Smooth muscle cell (in vitro differentiated cells): ENCODE results near the gene KBTBD12. TPM values are rescaled to one million over a fixed set of nuclear protein-coding genes. Genes with fewer than 3 reads are reported as not detected.
A peak's percentile ranks its signal among the peaks of the same experiment; 100 is the strongest.

Experiments used
- DNase-seq: peaks from one replicate; lab custom pipeline; 2025; ENCODE audit not compliant: unreplicated experiment; lab: John Stamatoyannopoulos, UW
- H2AFZ ChIP-seq: fragments of 200-600 bp; sonication (generic); 2 replicates; pipeline ENCODE4 v1.6.0; 2016; ENCODE audit warnings: antibody characterized with exemption, low read depth, mild to moderate bottlenecking
- H3F3A ChIP-seq: fragments of 200-600 bp; sonication (generic); 2 replicates; pipeline ENCODE4 v1.6.0; 2017; ENCODE audit warnings: antibody characterized with exemption, low read depth
- H3K27ac ChIP-seq: fragments of 200-600 bp; sonication (generic); 2 replicates; pipeline ENCODE4 v1.5.1; 2016; ENCODE audit warnings: low read depth, mild to moderate bottlenecking
- H3K27me3 ChIP-seq: fragments of 200-600 bp; sonication (generic); 2 replicates; pipeline ENCODE4 v1.6.1; 2016; ENCODE audit warnings: low read depth, mild to moderate bottlenecking
- H3K36me3 ChIP-seq: fragments of 200-600 bp; sonication (generic); 2 replicates; pipeline ENCODE4 v1.5.1; 2016; ENCODE audit warnings: low read depth
- H3K4me1 ChIP-seq: fragments of 200-600 bp; sonication (generic); 2 replicates; pipeline ENCODE4 v1.5.1; 2016; ENCODE audit warnings: low read depth
- H3K4me2 ChIP-seq: fragments of 200-600 bp; sonication (generic); 2 replicates; pipeline ENCODE4 v1.6.0; 2016; ENCODE audit warnings: mild to moderate bottlenecking
- H3K4me3 ChIP-seq: fragments of 200-600 bp; sonication (generic); 2 replicates; pipeline ENCODE4 v1.5.1; 2016; ENCODE audit warnings: mild to moderate bottlenecking
- H3K79me2 ChIP-seq: fragments of 200-600 bp; sonication (generic); 2 replicates; pipeline ENCODE4 v1.6.0; 2016; ENCODE audit warnings: low read depth, mild to moderate bottlenecking
- H3K9ac ChIP-seq: fragments of 200-600 bp; sonication (generic); 2 replicates; pipeline ENCODE4 v1.6.0; 2016; ENCODE audit warnings: low read depth
- H3K9me3 ChIP-seq: fragments of 200-600 bp; sonication (generic); replicated peaks from 2 replicates; pipeline ENCODE4 v1.5.1; 2016; ENCODE audit warnings: low read depth
- H4K20me1 ChIP-seq: fragments of 200-600 bp; sonication (generic); 2 replicates; pipeline ENCODE4 v1.6.0; 2016; ENCODE audit warnings: low read depth
- CTCF ChIP-seq: fragments of 200-600 bp; sonication (generic); IDR thresholded peaks from 2 replicates; pipeline ENCODE4 v1.5.1; 2017; ENCODE audit warnings: borderline replicate concordance, mild to moderate bottlenecking, antibody characterized with exemption; ENCODE audit not compliant: insufficient read depth, poor library complexity, severe bottlenecking
- WGBS: methylation state at CpG from one replicate; pipeline ENCODE4 v1.1.7; 2016; ENCODE audit warnings: low lambda C conversion rate; 5-methylcytosine and 5-hydroxymethylcytosine counted together
- polyA plus RNA-seq: library from polyadenylated mRNA; unstranded; fragments of >200 nt; fragmentation: Nextera tagmentation; extraction: Ambion mirVana; gene quantifications from 2 replicates; pipeline ENCODE4 v1.2.1, GENCODE V29; 2016
- total RNA-seq: library from RNA; depleted of rRNA; stranded (reverse); fragments of >200 nt; gene quantifications from 2 replicates; pipeline ENCODE4 v1.2.3, GENCODE V29; 2014

The KBTBD12 gene
- total and polyA plus RNA-seq, 2 experiments from 2014 or later: not detected

- Histone ChIP-seq H3F3A (peaks cover 5% of the 10 kb centered on the region), H3K4me2 (peak overlapping the region; percentile 9), H3K36me3 (no peaks in the 10 kb centered on the region), H2AFZ (peak overlapping the region; percentile 29), H3K4me3 (no peak overlapping the region), H3K9ac (no peak overlapping the region), H3K4me1 (no peaks in the 10 kb centered on the region), H3K27me3 (no peaks in the 10 kb centered on the region), H3K9me3 (no peaks in the 10 kb centered on the region), H4K20me1 (no peaks in the 10 kb centered on the region), H3K27ac (peak overlapping the region; percentile 31), H3K79me2 (no peaks in the 10 kb centered on the region)
- no peak for DNase-seq
- WGBS: 74% methylated on average over 6 of the region's 6 CpGs
- TF ChIP-seq CTCF: no peak
These were observed 38.3 kb downstream of the KBTBD12 start for GRCh38 chr3:127953091-127954035.

GRCh38 chr3:127954640-127955039 lies 39.6 kb downstream of the KBTBD12 start:
- WGBS: 41% methylated on average over 6 of the region's 6 CpGs
- no peaks in the 10 kb centered on the region for H3K36me3 ChIP-seq
- peak overlapping the region; percentile 48 for H2AFZ ChIP-seq
- TF ChIP-seq CTCF: no peak
- no peaks in the 10 kb centered on the region for H3K27me3 ChIP-seq
- H3K4me3 ChIP-seq: no peak overlapping the region
- H3F3A ChIP-seq: peaks cover 5% of the 10 kb centered on the region
- H3K4me2 ChIP-seq: no peak overlapping the region
- peak overlapping the region; percentile 20 for H3K27ac ChIP-seq
- H3K9ac ChIP-seq: no peak overlapping the region
- no peaks in the 10 kb centered on the region for H4K20me1 ChIP-seq
- H3K9me3 ChIP-seq: no peaks in the 10 kb centered on the region
- H3K79me2 ChIP-seq: no peaks in the 10 kb centered on the region
- H3K4me1 ChIP-seq: no peaks in the 10 kb centered on the region
- no peak for DNase-seq

- no peaks in the 10 kb centered on the region for H3K4me1 ChIP-seq
- H3K36me3 ChIP-seq: no peaks in the 10 kb centered on the region
- TF ChIP-seq CTCF: no peak
- no peak overlapping the region for H3K4me2 ChIP-seq
- DNase-seq: no peak
- H2AFZ ChIP-seq: no peak overlapping the region
- H3K4me3 ChIP-seq: no peak overlapping the region
- no peaks in the 10 kb centered on the region for H3K79me2 ChIP-seq
- no peaks in the 10 kb centered on the region for H3K27me3 ChIP-seq
- no peaks in the 10 kb centered on the region for H4K20me1 ChIP-seq
- peaks cover 5% of the 10 kb centered on the region for H3F3A ChIP-seq
- H3K9ac ChIP-seq: no peak overlapping the region
- H3K27ac ChIP-seq: no peak overlapping the region
- H3K9me3 ChIP-seq: no peaks in the 10 kb centered on the region
These were observed 40.7 kb downstream of the KBTBD12 start for GRCh38 chr3:127955728-127956127.
